OCI-LY7 (cell line): ENCODE measurements around the gene NUP205. TPM values are rescaled to one million over a fixed set of nuclear protein-coding genes. Genes with fewer than 3 reads are reported as not detected.

ENCODE experiments used
- BruUV-seq: library from RNA; stranded (reverse); fragments of 400-500 nt; replicated peaks from 2 replicates; lab custom pipeline; 2021; lab: Mats Ljungman, UMichigan
- CTCF ChIA-PET: fragments of 300-600 bp; sonication (Branson Sonifier 250); formaldehyde crosslinking; loops from one replicate; lab custom pipeline; 2022; ENCODE audit warnings: antibody characterized with exemption; ENCODE audit not compliant: unreplicated experiment; lab: Charles Lee
- POLR2A ChIA-PET: fragments of 300-600 bp; sonication (Branson Sonifier 250); formaldehyde crosslinking; loops from one replicate; lab custom pipeline; 2022; ENCODE audit warnings: antibody characterized with exemption; lab: Charles Lee
- DNase-seq: peaks from one replicate; pipeline ENCODE4 v3.0.0-alpha.2; 2015; ENCODE audit warnings: low spot score
- H2AFZ ChIP-seq: fragments of 200-600 bp; sonication (generic), shearing (Covaris generic); 2 replicates; pipeline ENCODE4 v1.6.1; 2014; ENCODE audit warnings: mild to moderate bottlenecking, antibody characterized with exemption, low read length, moderate library complexity
- H3K27ac ChIP-seq: fragments of 200-600 bp; sonication (generic); 2 replicates; pipeline ENCODE4 v1.5.1; 2014; ENCODE audit warnings: mixed run types, low read depth, mild to moderate bottlenecking, moderate library complexity, low read length, inconsistent platforms; ENCODE audit not compliant: poor library complexity, severe bottlenecking
- H3K36me3 ChIP-seq: fragments of 200-600 bp; sonication (generic); 2 replicates; pipeline ENCODE4 v1.6.1; 2014; ENCODE audit warnings: mild to moderate bottlenecking, antibody characterized with exemption, low read length, moderate library complexity, mixed read lengths; ENCODE audit not compliant: insufficient read depth
- H3K4me1 ChIP-seq: fragments of 200-600 bp; sonication (generic); 2 replicates; pipeline ENCODE4 v1.5.1; 2014; ENCODE audit warnings: mild to moderate bottlenecking, low read length; ENCODE audit not compliant: insufficient read depth, poor library complexity, severe bottlenecking
- H3K4me2 ChIP-seq: fragments of 200-600 bp; sonication (generic); 2 replicates; pipeline ENCODE4 v1.6.1; 2014; ENCODE audit warnings: mild to moderate bottlenecking, low read length
- H3K4me3 ChIP-seq: fragments of 200-600 bp; sonication (generic); 2 replicates; pipeline ENCODE4 v1.5.1; 2014; ENCODE audit warnings: mild to moderate bottlenecking, low read depth, low read length; ENCODE audit not compliant: poor library complexity, severe bottlenecking
- H3K79me2 ChIP-seq: fragments of 200-600 bp; sonication (generic); 2 replicates; pipeline ENCODE4 v1.6.1; 2016; ENCODE audit warnings: low read depth, mild to moderate bottlenecking, low read length, moderate library complexity, mixed read lengths; ENCODE audit not compliant: insufficient read depth
- H3K9me2 ChIP-seq: fragments of 200-600 bp; sonication (generic); 2 replicates; pipeline ENCODE4 v1.6.1; 2016; ENCODE audit warnings: mild to moderate bottlenecking, low read length, mixed read lengths; ENCODE audit not compliant: insufficient read depth
- H3K9me3 ChIP-seq: fragments of 200-600 bp; sonication (generic); 2 replicates; pipeline ENCODE4 v1.6.1; 2014; ENCODE audit warnings: mild to moderate bottlenecking, mixed run types, low read length, mixed read lengths
- H4K20me1 ChIP-seq: fragments of 200-600 bp; sonication (generic); 2 replicates; pipeline ENCODE4 v1.6.1; 2014; ENCODE audit warnings: mild to moderate bottlenecking, antibody characterized with exemption, low read length, moderate library complexity, mixed read lengths; ENCODE audit not compliant: insufficient read depth
- CTCF ChIP-seq: fragments of 200-600 bp; sonication (generic); conservative IDR thresholded peaks from 2 replicates; pipeline ENCODE4 v1.5.1; 2014; ENCODE audit warnings: mild to moderate bottlenecking, antibody characterized with exemption, low read length, moderate library complexity, mixed read lengths
- EZH2phosphoT487 ChIP-seq: fragments of 200-600 bp; sonication (generic); IDR thresholded peaks from 2 replicates; pipeline ENCODE4 v1.6.1; 2018; ENCODE audit warnings: low read depth, borderline replicate concordance, mild to moderate bottlenecking, mixed run types, antibody characterized with exemption, low read length, moderate library complexity, mixed read lengths
- intact Hi-C: fragments of 100-400 bp; cut with micrococcal nuclease; formaldehyde crosslinking; loops from one replicate; pipeline ENCODE4 v1.10.0; 2022; ENCODE audit not compliant: unreplicated experiment
- total RNA-seq, 2 experiments: library from RNA; depleted of rRNA in 1 of 2; stranded (reverse); fragments of >200 nt in 1 of 2; shearing (Covaris generic) in 1 of 2; gene quantifications; 2 replicates each; pipeline ENCODE4 v1.2.3, GENCODE V29; 2014 to 2022

Gene NUP205
- total RNA-seq, 2 experiments from 2014 or later: 115 to 132 TPM

- Histone ChIP-seq H3K9me2 (no peaks in the 10 kb centered on the region), H3K79me2 (peaks cover 52% of the 10 kb centered on the region), H3K9me3 (no peaks in the 10 kb centered on the region), H3K4me3 (peak overlapping the region; percentile 97), H3K4me1 (peaks cover 28% of the 10 kb centered on the region), H4K20me1 (peaks cover 23% of the 10 kb centered on the region), H3K36me3 (peaks cover 9% of the 10 kb centered on the region), H3K27ac (peak overlapping the region; percentile 71), H3K4me2 (peak overlapping the region; percentile 97), H2AFZ (peak overlapping the region; percentile 26; the same call in 1 of the 2 replicates)
- CTCF ChIA-PET: no interaction called here
- BruUV-seq: no TSS peak
- POLR2A ChIA-PET: interaction anchor here (0.6 to 0.9 kb wide), 4 partner anchors 16 to 145 kb away, joined by 3 to 4 read pairs (median 3); no protein-coding TSS in a partner anchor
- TF ChIP-seq CTCF (no peak), EZH2phosphoT487 (no peak)
- intact Hi-C loops: loop anchor here (5.0 kb wide), 1 partner anchor 468 kb away; the partner anchor contains the start of gene MTPN
- no peak for DNase-seq
These were observed 48.2 kb upstream of the NUP205 start for GRCh38 chr7:135509589-135509838.

- TF ChIP-seq EZH2phosphoT487: no peak
- no peak for TF ChIP-seq CTCF
- H3K9me2 ChIP-seq: no peaks in the 10 kb centered on the region
- H3K79me2 ChIP-seq: peaks cover 48% of the 10 kb centered on the region
- BruUV-seq: no TSS peak
- peak within 1 kb of the TSS; percentile 71 for H3K27ac ChIP-seq
- H3K4me3 ChIP-seq: peak within 1 kb of the TSS; percentile 97
- H3K9me3 ChIP-seq: no peaks in the 10 kb centered on the region
- intact Hi-C loops: loop anchor here (2.0 to 5.0 kb wide), 3 partner anchors 152 to 467 kb away; partner anchors contain the start of genes MTPN and STMP1
- POLR2A ChIA-PET: interaction anchor here (0.6 to 1.6 kb wide), 3 partner anchors 14 to 146 kb away, joined by 3 to 5 read pairs (median 3); no protein-coding TSS in a partner anchor
- H3K4me2 ChIP-seq: peak within 1 kb of the TSS; percentile 97
- H2AFZ ChIP-seq: peak within 1 kb of the TSS; percentile 100
- H4K20me1 ChIP-seq: peaks cover 23% of the 10 kb centered on the region
- peaks cover 28% of the 10 kb centered on the region for H3K4me1 ChIP-seq
- CTCF ChIA-PET: no interaction called here
- DNase-seq: peak; percentile 97
- peaks cover 6% of the 10 kb centered on the region for H3K36me3 ChIP-seq
These were observed 47.7 kb upstream of the NUP205 start, which contains the start of gene CNOT4 for GRCh38 chr7:135509839-135510591. CNOT4 (minus strand) TSS chr7:135510102; CDS start chr7:135438331, 71,771 bp downstream.
